Non-pigmented ciliary epithelial cell (primary cell): ENCODE data around the gene GUCA2A.

Experiments
- DNase-seq: peaks from one replicate; pipeline ENCODE4 v3.0.0-alpha.2; 2010; ENCODE audit warnings: low read depth

GUCA2A gene

GRCh38 chr1:42130061-42130660, 34.4 kb downstream of the GUCA2A start:
- DNase-seq: no peak

- DNase-seq: no peak
Measured at GRCh38 chr1:42128964-42129363, 35.6 kb downstream of the GUCA2A start.

- DNase-seq: no peak
Measured at GRCh38 chr1:42128499-42128898, 36.0 kb downstream of the GUCA2A start.

- DNase-seq: no peak
Measured at GRCh38 chr1:42127767-42128166, 36.8 kb downstream of the GUCA2A start.

GRCh38 chr1:42125552-42125951, 39.0 kb downstream of the GUCA2A start:
- DNase-seq: no peak

GRCh38 chr1:42122408-42122807, 42.1 kb downstream of the GUCA2A start:
- no peak for DNase-seq

GRCh38 chr1:42118125-42118524, 46.4 kb downstream of the GUCA2A start:
- DNase-seq: no peak

- no peak for DNase-seq
Measured at GRCh38 chr1:42117214-42117613, 47.3 kb downstream of the GUCA2A start.

GRCh38 chr1:42114229-42114628, 50.3 kb downstream of the GUCA2A start:
- no peak for DNase-seq
